NCI-H146 (cell line): ENCODE data around the gene MAGI1.
A peak's percentile ranks its signal among the peaks of the same experiment; 100 is the strongest.
"Not testable (repeated sequence)": the region's sequence is repeated elsewhere in the genome, so short reads cannot be mapped to it uniquely, and the experiment has no call there.

Experiments
- DNase-seq: peaks from one replicate; lab custom pipeline; 2025; lab: John Stamatoyannopoulos, UW

Gene MAGI1

GRCh38 chr3:65623362-65623761 is 415.4 kb downstream of the MAGI1 start:
- no peak for DNase-seq

DNA sequence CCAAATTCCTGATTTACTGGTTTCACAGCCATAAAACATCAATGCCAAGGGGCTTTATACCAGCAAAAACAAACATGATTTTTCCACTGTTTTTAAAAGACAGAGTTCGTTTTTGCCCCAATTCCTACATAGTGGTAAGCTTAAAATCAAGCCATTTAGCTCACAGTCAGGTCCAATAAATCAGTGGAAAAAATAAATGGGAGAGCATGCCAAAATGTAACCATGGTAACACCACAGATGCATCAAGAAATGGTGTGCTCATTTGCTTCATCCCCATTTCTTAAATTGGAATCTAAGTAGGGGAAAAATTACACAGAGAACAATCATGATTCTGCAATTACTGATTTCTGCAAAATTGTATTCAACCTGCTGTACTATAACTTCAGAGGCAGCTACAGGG is 418.8 kb downstream of the MAGI1 start:
- DNase-seq = no peak

- no peak for DNase-seq
Observed at GRCh38 chr3:65619451-65619881, 419.3 kb downstream of the MAGI1 start.

- no peak for DNase-seq
Observed at GRCh38 chr3:65618599-65618998, 420.1 kb downstream of the MAGI1 start.

GRCh38 chr3:65617787-65618186 is 420.9 kb downstream of the MAGI1 start:
- DNase-seq = no peak

DNA sequence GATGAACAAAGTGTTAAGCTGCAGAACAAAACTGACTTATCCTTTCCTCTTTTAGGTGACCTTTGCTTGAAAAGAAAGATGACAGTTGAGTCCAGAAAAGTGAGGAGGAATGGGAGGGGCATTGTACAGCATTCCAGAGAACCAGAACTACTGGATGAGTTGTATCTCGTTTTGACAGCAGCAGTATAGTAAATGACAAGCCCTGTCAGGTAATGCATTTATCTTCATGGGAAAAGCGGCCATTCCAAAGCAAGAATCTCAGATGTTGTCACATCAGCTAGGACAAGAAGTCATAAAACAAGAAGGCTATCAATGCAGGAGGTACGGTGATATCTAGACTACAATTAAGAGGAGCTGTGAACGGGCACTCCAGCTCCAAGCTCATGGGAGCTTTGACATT is 421.5 kb downstream of the MAGI1 start:
- no peak for DNase-seq

- no peak for DNase-seq
Observed at GRCh38 chr3:65616563-65616962, 422.2 kb downstream of the MAGI1 start.

GRCh38 chr3:65615329-65615728 is 423.4 kb downstream of the MAGI1 start:
- DNase-seq = no peak

DNA sequence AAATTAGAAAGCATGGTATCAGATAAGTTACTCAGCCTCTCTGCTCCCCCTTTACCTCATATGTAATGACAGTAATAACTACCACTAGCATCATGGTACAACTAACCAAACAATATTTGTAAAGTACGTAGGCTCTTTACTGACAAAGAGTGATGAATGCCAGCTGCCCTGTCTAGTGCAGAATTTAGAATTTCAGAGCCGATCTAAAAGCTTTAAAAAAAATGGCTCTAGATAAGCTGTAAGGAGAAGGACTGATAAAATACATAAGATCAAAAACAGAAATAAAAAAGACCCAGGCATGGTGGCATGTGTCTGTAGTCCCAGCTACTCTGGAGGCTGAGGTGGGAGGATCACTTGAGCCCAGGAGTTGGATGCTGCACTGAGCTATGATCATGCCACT is 424.1 kb downstream of the MAGI1 start:
- DNase-seq = no peak

DNA sequence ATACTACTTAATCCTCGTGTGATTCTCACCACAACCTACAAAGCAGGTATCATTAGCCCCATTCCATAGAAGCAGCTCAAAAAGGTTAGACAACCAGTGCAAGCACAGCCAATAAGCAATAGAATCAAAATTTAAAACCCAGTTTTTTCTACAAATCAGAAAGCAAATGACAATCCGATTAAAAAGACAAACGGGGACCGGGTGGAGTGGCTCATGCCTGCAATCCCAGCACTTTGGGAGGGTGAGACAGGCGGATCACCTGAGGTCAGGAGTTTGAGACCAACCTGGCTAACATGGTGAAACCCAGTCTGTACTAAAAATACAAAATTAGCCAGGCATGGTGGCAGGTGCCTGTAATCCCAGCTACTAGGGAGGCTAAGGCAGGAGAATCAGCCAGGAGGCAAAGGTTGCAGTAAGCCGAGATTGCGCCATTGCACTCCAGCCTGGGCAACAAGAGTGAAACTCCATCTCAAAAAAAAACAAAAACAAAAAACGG is 430.7 kb downstream of the MAGI1 start:
- DNase-seq = not testable (repeated sequence)

- DNase-seq = no peak
Observed at GRCh38 chr3:65607101-65607500, 431.6 kb downstream of the MAGI1 start.

- DNase-seq = no peak
Observed at GRCh38 chr3:65605876-65606432, 432.8 kb downstream of the MAGI1 start.

DNA sequence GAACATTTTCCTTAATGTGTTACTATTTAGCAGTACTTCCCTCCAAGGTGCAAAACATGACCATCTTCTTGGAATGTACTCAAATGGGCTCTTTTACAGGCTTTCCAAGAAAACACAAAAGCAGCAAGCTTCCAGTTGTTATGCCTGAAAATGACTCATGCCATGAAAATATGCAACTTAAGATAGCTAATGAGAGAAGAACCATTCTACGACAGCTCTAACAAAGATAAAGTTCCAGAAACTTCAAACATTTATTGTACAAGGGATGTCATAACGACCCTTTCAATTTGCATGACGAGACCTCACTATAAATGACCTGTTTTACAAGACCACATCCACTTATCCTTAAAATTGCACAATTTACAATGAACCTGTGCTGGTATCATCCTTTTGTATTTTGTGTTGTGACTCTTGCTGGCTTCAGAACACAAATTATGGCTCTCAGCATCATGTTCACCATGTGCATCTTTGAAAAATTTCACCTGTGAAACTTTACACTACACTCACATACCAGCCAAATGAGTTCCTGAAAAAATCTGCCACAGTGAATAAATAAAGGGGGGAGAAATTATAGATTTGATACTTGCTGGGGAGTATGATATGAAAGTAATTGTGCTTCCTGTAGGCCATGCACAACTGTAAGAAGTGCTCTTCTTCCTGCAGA is 433.7 kb downstream of the MAGI1 start:
- DNase-seq = no peak

GRCh38 chr3:65603631-65604030 is 435.1 kb downstream of the MAGI1 start:
- DNase-seq = no peak

DNA sequence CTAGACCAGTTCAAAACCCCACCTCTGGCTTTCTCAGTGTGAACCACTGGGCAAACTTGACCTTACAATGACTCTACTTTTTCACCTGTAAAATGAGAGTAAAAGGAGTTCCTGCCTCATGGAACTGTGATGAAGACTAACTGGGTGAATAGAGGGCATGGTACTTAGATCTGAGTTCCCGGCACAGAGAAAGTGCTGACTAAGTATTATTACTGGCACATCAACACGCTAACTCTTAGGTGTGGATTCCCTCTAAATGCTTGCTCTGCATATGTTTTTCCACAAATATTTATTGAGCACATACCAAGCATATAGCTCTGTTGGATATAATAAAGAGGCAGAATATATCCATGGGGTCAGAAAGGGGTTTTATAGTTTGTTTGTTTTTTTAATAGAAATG is 437.8 kb downstream of the MAGI1 start:
- no peak for DNase-seq

DNA sequence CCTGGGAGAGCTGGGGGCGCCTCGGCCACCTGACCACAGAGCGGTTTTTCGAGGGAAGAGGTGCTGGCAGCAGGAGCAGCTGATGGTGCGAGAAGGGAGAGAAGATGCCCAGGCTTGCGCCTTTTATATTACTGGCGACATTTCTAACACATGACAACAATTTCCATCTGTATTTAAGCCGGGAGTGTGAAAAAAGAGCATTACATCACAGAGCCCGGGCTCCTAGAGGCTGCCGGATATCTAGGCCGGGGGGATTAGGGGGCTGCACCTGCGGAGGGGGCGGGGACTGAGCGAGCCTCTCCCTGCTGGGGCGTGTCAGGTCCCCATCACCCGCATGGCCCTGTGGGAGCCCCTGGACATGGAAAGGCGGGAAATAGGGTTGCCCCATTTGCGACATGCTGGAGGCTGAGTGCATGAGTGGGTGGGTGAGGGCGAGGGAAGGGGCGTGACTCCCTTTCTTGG is 440.7 kb downstream of the MAGI1 start:
- peak; percentile 7 for DNase-seq

GRCh38 chr3:65597226-65597951 is 441.3 kb downstream of the MAGI1 start:
- peak; percentile 64 for DNase-seq

GRCh38 chr3:65596571-65597225 is 442.0 kb downstream of the MAGI1 start:
- DNase-seq = peak; percentile 32

DNA sequence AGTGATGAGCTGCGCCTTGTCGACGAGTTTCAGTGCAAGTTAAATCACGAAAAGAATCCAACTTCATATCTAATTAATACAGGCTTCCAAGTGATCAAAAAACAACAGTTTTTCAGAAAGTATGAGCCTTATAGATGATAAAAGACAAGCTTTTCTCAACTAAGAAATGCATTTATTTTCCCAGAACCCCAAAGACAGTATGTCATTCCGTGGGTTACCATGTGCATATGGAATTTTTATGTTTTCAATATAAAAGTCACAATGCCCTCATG is 442.8 kb downstream of the MAGI1 start:
- no peak for DNase-seq

DNA sequence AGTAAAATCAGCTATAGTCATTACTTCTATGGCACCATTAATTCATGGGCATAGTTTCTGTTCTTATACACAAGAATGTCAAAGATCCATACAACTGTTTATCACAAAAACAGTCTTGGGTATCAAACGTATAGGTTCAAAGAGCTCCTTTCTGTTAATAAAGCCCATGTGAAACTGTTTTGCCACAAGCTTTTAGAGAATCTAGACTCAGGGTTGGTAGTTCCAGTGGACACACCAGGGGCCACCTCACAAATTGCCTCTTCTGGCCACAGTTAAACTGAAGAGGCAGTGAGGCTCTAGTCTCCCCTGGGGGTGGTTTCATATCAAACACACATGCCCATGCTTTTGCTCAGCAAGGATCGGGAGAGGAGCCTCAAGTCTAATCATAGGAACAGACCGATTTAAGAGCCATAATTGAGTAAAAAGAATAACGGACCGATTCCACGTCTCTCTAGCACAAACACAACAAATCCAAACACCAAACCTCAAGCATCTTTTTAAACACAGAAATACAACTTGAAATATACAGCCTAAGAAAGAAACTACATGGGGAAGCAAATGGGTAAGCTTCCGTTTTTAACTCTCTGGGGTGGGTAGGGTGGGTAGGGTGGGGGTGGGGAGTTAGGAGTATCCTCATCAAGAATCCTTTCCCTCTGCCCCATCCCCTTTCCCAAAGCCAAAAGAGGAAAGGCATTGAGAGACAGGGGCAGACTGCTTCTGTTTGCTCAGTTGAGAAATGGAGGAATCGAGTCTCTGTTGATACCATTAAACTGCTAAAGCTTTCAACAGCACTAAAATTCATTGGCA is 443.3 kb downstream of the MAGI1 start:
- DNase-seq = no peak

- no peak for DNase-seq
Observed at GRCh38 chr3:65593780-65594752, 444.7 kb downstream of the MAGI1 start.
